Osteoblast (primary cell): ENCODE results near the gene KDR. TPM values are rescaled to one million over a fixed set of nuclear protein-coding genes. Genes with fewer than 3 reads are reported as not detected.

ENCODE experiments used
- DNase-seq: peaks from one replicate; pipeline ENCODE4 v3.0.0; 2011; ENCODE audit warnings: low spot score, mixed read lengths; ENCODE audit not compliant: insufficient read length; ENCODE audit errors: missing footprints
- H2AFZ ChIP-seq: 2 replicates; pipeline ENCODE4 v1.6.0; 2011; ENCODE audit warnings: mild to moderate bottlenecking, low read length
- H3K27ac ChIP-seq: 2 replicates; pipeline ENCODE4 v1.5.1; 2011; ENCODE audit warnings: mild to moderate bottlenecking, low read depth, low read length, moderate library complexity
- H3K27me3 ChIP-seq: 2 replicates; pipeline ENCODE4 v1.6.0; 2012; ENCODE audit warnings: mild to moderate bottlenecking, control low read depth, inconsistent platforms, low read length, moderate library complexity; ENCODE audit not compliant: insufficient read depth
- H3K36me3 ChIP-seq: 2 replicates; pipeline ENCODE4 v1.5.1; 2011; ENCODE audit warnings: mild to moderate bottlenecking, low read length, control low read depth, moderate library complexity; ENCODE audit not compliant: insufficient read depth
- H3K4me1 ChIP-seq: 2 replicates; pipeline ENCODE4 v1.5.1; 2011; ENCODE audit warnings: mild to moderate bottlenecking, low read length, control low read depth, moderate library complexity; ENCODE audit not compliant: insufficient read depth
- H3K4me2 ChIP-seq: 2 replicates; pipeline ENCODE4 v1.6.0; 2011; ENCODE audit warnings: mild to moderate bottlenecking, low read length; ENCODE audit not compliant: insufficient read depth
- H3K4me3 ChIP-seq: fragments of 200-600 bp; sonication (generic); 3 replicates; pipeline ENCODE4 v1.5.1; 2012; ENCODE audit warnings: mild to moderate bottlenecking, low read length, inconsistent platforms; ENCODE audit not compliant: insufficient read depth
- H3K79me2 ChIP-seq: 2 replicates; pipeline ENCODE4 v1.6.0; 2012; ENCODE audit warnings: mild to moderate bottlenecking, low read length, control low read depth, inconsistent platforms; ENCODE audit not compliant: insufficient read depth
- H3K9me3 ChIP-seq: 2 replicates; pipeline ENCODE4 v1.5.1; 2011; ENCODE audit warnings: low read depth, low read length, control low read depth
- H4K20me1 ChIP-seq: 2 replicates; pipeline ENCODE4 v1.6.0; 2012; ENCODE audit warnings: mild to moderate bottlenecking, low read length, control low read depth; ENCODE audit not compliant: insufficient read depth
- total RNA-seq: library from RNA; depleted of rRNA; stranded (reverse); fragments of >200 nt; gene quantifications from 2 replicates; pipeline ENCODE4 v1.2.3, GENCODE V29; 2012
- TF ChIP-seq, protein P1 (sequence below): IDR thresholded peaks from 2 replicates; pipeline ENCODE4 v1.5.1; 2011; ENCODE audit warnings: mild to moderate bottlenecking, low read depth, low read length, moderate library complexity; ENCODE audit errors: extremely low read depth

The KDR gene
- total RNA-seq, 1 donor = not detected

DNA sequence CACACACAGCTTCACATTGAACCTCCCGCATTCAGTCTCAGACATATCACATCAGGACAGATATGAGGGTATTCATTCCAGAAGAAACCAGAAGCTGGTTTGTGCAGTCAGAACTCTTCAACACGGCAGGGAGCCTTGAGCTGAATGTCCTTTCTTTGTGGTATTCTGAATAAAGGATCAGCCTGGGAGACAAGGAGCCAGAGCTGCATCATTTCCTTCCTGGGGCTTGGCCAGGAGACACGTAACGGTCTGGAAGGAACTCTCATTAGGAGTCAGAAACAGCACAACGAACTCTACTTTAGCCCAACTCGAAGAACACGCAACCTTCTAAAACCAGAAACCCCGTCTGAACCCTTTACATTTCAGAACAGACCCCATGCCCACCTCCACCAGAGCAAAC, 46.4 kb downstream of the KDR start:
- peak overlapping the region; percentile 86 for H2AFZ ChIP-seq
- DNase-seq = peak; percentile 66

DNA sequence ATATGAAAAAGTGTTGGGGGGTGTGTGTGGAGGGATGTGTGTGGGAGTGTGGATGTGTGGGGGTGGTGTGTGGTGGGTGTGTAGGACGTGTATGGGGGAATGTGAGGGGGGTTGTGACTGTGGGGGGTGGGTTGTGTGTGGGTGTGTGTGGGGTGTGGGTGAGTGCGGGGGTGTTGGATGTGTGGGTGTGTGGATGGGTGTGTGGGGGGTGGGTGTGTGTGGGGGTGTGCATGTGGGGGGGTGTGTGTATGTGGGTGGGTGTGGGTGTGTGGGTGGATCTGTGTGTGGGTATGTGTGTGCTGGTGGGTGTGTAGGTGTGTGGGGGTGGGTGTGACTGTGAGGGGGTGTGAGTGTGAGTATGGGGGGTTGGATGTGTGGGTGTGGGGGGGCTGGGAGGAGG, 47.8 kb downstream of the KDR start:
- Histone ChIP-seq H4K20me1 (no peaks in the 10 kb centered on the region), H3K36me3 (no peaks in the 10 kb centered on the region), H3K27me3 (no peaks in the 10 kb centered on the region), H3K4me1 (no peaks in the 10 kb centered on the region), H3K4me2 (no peak overlapping the region), H3K27ac (no peak overlapping the region), H2AFZ (no peak overlapping the region), H3K9me3 (no peaks in the 10 kb centered on the region), H3K79me2 (no peaks in the 10 kb centered on the region), H3K4me3 (no peak overlapping the region)
- no peak for DNase-seq
- TF ChIP-seq, protein P1, sequence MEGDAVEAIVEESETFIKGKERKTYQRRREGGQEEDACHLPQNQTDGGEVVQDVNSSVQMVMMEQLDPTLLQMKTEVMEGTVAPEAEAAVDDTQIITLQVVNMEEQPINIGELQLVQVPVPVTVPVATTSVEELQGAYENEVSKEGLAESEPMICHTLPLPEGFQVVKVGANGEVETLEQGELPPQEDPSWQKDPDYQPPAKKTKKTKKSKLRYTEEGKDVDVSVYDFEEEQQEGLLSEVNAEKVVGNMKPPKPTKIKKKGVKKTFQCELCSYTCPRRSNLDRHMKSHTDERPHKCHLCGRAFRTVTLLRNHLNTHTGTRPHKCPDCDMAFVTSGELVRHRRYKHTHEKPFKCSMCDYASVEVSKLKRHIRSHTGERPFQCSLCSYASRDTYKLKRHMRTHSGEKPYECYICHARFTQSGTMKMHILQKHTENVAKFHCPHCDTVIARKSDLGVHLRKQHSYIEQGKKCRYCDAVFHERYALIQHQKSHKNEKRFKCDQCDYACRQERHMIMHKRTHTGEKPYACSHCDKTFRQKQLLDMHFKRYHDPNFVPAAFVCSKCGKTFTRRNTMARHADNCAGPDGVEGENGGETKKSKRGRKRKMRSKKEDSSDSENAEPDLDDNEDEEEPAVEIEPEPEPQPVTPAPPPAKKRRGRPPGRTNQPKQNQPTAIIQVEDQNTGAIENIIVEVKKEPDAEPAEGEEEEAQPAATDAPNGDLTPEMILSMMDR = no peak

More for the DNA sequence above, 46.4 kb downstream of the KDR start:
- no peaks in the 10 kb centered on the region for H3K36me3 ChIP-seq
- TF ChIP-seq, protein P1 = no peak
- H3K4me1 ChIP-seq = no peaks in the 10 kb centered on the region
- H4K20me1 ChIP-seq = no peaks in the 10 kb centered on the region
- no peak overlapping the region for H3K27ac ChIP-seq
- H3K27me3 ChIP-seq = no peaks in the 10 kb centered on the region
- H3K4me2 ChIP-seq = peak overlapping the region; percentile 22
- H3K9me3 ChIP-seq = no peaks in the 10 kb centered on the region
- no peak overlapping the region for H3K4me3 ChIP-seq
- no peaks in the 10 kb centered on the region for H3K79me2 ChIP-seq

DNA sequence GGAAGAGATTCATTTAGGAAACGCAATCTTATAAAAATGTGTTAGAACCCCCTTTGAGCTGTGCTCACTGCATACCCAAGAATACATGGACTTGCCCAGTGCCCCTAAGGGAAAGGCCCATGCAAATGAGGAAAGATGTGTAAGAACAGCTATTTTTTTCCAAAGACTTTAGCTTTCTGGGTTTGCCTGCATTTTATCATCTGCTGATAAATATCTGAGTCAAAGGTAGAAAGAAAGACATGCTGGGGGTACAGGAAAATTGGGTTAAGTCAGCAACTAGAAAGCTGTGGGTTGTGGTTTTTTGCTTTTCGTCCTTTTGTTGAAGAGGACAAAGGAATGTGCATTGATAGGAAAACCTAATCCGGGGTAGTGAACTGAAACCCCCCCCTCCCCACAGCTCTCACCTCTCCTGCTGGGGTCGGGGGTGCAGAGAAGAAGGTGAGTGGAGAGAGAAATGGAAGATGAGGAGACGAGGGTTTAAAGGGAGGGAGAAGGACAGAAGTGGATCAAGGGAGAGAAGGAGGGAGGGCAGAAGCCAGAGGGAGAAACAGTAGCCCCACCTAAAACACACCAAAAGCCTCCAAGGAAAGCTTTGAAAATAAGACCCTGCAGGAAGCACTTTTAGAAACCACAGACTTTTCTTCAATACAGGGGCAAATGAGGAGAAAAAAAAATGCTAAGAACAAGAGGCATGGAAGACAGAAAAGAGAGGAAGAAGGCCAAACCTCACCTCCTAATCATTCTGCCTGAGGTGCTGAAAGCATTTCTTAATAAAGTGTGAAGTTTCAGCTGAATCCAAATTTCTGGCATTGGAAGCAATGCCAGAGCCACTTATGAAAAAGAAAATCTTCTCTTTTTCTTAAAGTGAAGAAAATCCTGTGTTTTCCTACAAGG, 49.3 kb downstream of the KDR start:
- Histone ChIP-seq H3K4me3 (no peak overlapping the region), H3K4me1 (no peaks in the 10 kb centered on the region), H3K36me3 (no peaks in the 10 kb centered on the region), H2AFZ (no peak overlapping the region), H3K27ac (no peak overlapping the region), H3K9me3 (no peaks in the 10 kb centered on the region), H3K4me2 (no peak overlapping the region), H3K27me3 (no peaks in the 10 kb centered on the region), H3K79me2 (no peaks in the 10 kb centered on the region), H4K20me1 (no peaks in the 10 kb centered on the region)
- TF ChIP-seq, protein P1 = no peak
- DNase-seq = no peak

GRCh38 chr4:55075376-55075775, 50.0 kb downstream of the KDR start:
- H3K4me2 ChIP-seq = no peak overlapping the region
- H4K20me1 ChIP-seq = no peaks in the 10 kb centered on the region
- no peaks in the 10 kb centered on the region for H3K27me3 ChIP-seq
- DNase-seq = no peak
- H3K27ac ChIP-seq = no peak overlapping the region
- no peaks in the 10 kb centered on the region for H3K36me3 ChIP-seq
- no peaks in the 10 kb centered on the region for H3K79me2 ChIP-seq
- H3K4me3 ChIP-seq = no peak overlapping the region
- TF ChIP-seq, protein P1 = no peak
- no peak overlapping the region for H2AFZ ChIP-seq
- no peaks in the 10 kb centered on the region for H3K4me1 ChIP-seq
- H3K9me3 ChIP-seq = no peaks in the 10 kb centered on the region
